B cell (primary cell): ENCODE results near the gene CEACAM16. TPM values are rescaled to one million over a fixed set of nuclear protein-coding genes. Genes with fewer than 3 reads are reported as not detected.

ENCODE experiments used
- ATAC-seq: fragments of 200-7000 bp; cut with Tn5 transposase; one replicate; pipeline ENCODE4 v1.10.0; 2021; ENCODE audit warnings: low read depth, mild to moderate bottlenecking, moderate number of reproducible peaks, moderate library complexity
- CTCF ChIA-PET: fragments of 350-600 bp; sonication (Branson Sonifier 250); formaldehyde crosslinking; loops from one replicate; lab custom pipeline; 2021; ENCODE audit warnings: antibody characterized with exemption, inconsistent platforms; lab: Charles Lee
- POLR2A ChIA-PET: fragments of 350-600 bp; sonication (Branson Sonifier 250); formaldehyde crosslinking; loops from one replicate; lab custom pipeline; 2021; ENCODE audit warnings: antibody characterized with exemption; lab: Charles Lee
- DNase-seq: peaks from one replicate; pipeline ENCODE4 v3.0.0; 2013
- H2AFZ ChIP-seq: 2 replicates; pipeline ENCODE4 v1.6.1; 2012; ENCODE audit warnings: mild to moderate bottlenecking, low read depth, low read length; ENCODE audit not compliant: insufficient read depth, poor library complexity, severe bottlenecking
- H3K27ac ChIP-seq, 2 donors: 1 replicate in 1 of 2; 2 replicates in 1 of 2; pipeline ENCODE4 v1.5.1; 2012 to 2013; ENCODE audit warnings: low read length in 2 of 2, mild to moderate bottlenecking in 2 of 2, moderate library complexity in 1 of 2
- H3K27me3 ChIP-seq, 4 experiments: fragments of 200-600 bp in 1 of 4; sonication (generic) in 1 of 4; replicated peaks in 1 of 4; 1 replicate in 2 of 4; 2 replicates in 2 of 4; pipeline versions ENCODE4 v1.6.1 to v1.7.0; 2013 to 2016; ENCODE audit warnings: low read length in 3 of 4, mild to moderate bottlenecking in 2 of 4, mixed read lengths in 1 of 4, moderate library complexity in 1 of 4; ENCODE audit not compliant: insufficient read depth in 4 of 4, control insufficient read depth in 3 of 4; ENCODE audit errors: control extremely low read depth in 1 of 4
- H3K36me3 ChIP-seq, 2 experiments: replicated peaks in 1 of 2; 1 replicate in 1 of 2; 2 replicates in 1 of 2; pipeline versions ENCODE4 v1.6.1 to v1.7.1; 2013; ENCODE audit warnings: low read length in 1 of 2; ENCODE audit not compliant: insufficient read depth in 2 of 2, control insufficient read depth in 1 of 2; ENCODE audit errors: control extremely low read depth in 1 of 2, extremely low read depth in 1 of 2
- H3K4me1 ChIP-seq, 2 donors: fragments of 200-600 bp in 1 of 2; sonication (generic) in 1 of 2; 1 replicate in 1 of 2; 2 replicates in 1 of 2; pipeline versions ENCODE4 v1.5.1 to v1.6.1; 2013 to 2017; ENCODE audit warnings: low read length in 2 of 2; ENCODE audit not compliant: control insufficient read depth in 2 of 2, insufficient read depth in 2 of 2
- H3K4me2 ChIP-seq: replicated peaks from 2 replicates; pipeline ENCODE3; 2012; ENCODE audit warnings: mild to moderate bottlenecking, low read depth, low read length; ENCODE audit not compliant: poor library complexity, severe bottlenecking
- H3K4me3 ChIP-seq, 5 experiments: fragments of 200-600 bp in 1 of 5; sonication (generic) in 1 of 5; 1 replicate in 3 of 5; 2 replicates in 2 of 5; pipeline versions ENCODE4 v1.5.1 to v1.7.0; 2011 to 2016; ENCODE audit warnings: low read length in 4 of 5, mild to moderate bottlenecking in 4 of 5, low read depth in 2 of 5, control low read depth in 1 of 5, moderate library complexity in 1 of 5; ENCODE audit not compliant: insufficient read depth in 1 of 5; ENCODE audit errors: control extremely low read depth in 1 of 5, extremely low read depth in 1 of 5
- H3K79me2 ChIP-seq: fragments of 200-600 bp; sonication (generic); one replicate; pipeline ENCODE4 v1.6.0; 2016; ENCODE audit warnings: low read length; ENCODE audit not compliant: control insufficient read depth, insufficient read depth
- H3K9ac ChIP-seq: fragments of 200-600 bp; sonication (generic); 2 replicates; pipeline ENCODE4 v1.6.1; 2017; ENCODE audit warnings: mild to moderate bottlenecking, low read length, moderate library complexity
- H3K9me3 ChIP-seq, 3 donors: one replicate each; pipeline versions ENCODE4 v1.6.1 to v1.7.1; 2013; ENCODE audit warnings: low read length in 2 of 3; ENCODE audit not compliant: control insufficient read depth in 2 of 3, insufficient read depth in 1 of 3; ENCODE audit errors: control extremely low read depth in 1 of 3
- H4K20me1 ChIP-seq: 2 replicates; pipeline ENCODE4 v1.6.0; 2012; ENCODE audit warnings: mild to moderate bottlenecking, low read length; ENCODE audit not compliant: insufficient read depth, control insufficient read depth, poor library complexity, severe bottlenecking
- H3K27ac Mint-ChIP-seq: one replicate; pipeline ENCODE4 v1.8.0; 2021; ENCODE audit warnings: mixed read lengths
- H3K27me3 Mint-ChIP-seq: one replicate; pipeline ENCODE4 v1.8.0; 2021; ENCODE audit warnings: mixed read lengths
- H3K4me1 Mint-ChIP-seq: one replicate; pipeline ENCODE4 v1.8.0; 2021; ENCODE audit warnings: mixed read lengths
- H3K4me3 Mint-ChIP-seq: one replicate; pipeline ENCODE4 v1.8.0; 2021; ENCODE audit warnings: mixed read lengths
- H3K9me3 Mint-ChIP-seq: one replicate; pipeline ENCODE4 v1.8.0; 2022; ENCODE audit warnings: mixed read lengths; ENCODE audit not compliant: insufficient read depth
- CTCF ChIP-seq: fragments of 200-600 bp; IDR thresholded peaks from one replicate; pipeline ENCODE4 v1.8.0; 2022; ENCODE audit warnings: antibody characterized with exemption, mild to moderate bottlenecking
- EZH2 ChIP-seq: IDR thresholded peaks from 2 replicates; pipeline ENCODE4 v1.6.1; 2012; ENCODE audit warnings: borderline replicate concordance, low read depth, mild to moderate bottlenecking, moderate library complexity, low read length; ENCODE audit not compliant: insufficient read depth, poor library complexity, severe bottlenecking
- WGBS: methylation state at CpG from one replicate; pipeline ENCODE4 v1.1.5; 2013; ENCODE audit warnings: missing lambda C conversion rate; ENCODE audit not compliant: insufficient coverage; 5-methylcytosine and 5-hydroxymethylcytosine counted together
- intact Hi-C: fragments of 100-400 bp; cut with micrococcal nuclease; formaldehyde crosslinking; loops from one replicate; pipeline ENCODE4 v1.10.0; 2022
- polyA plus RNA-seq: library from polyadenylated mRNA; depleted of rRNA; stranded (reverse); fragments of >200 nt; gene quantifications from 2 replicates; pipeline ENCODE4 v1.2.3, GENCODE V29; 2012
- total RNA-seq, 2 donors: library from RNA; stranded (reverse); fragments of 120-200 nt in 1 of 2; gene quantifications; 1 replicate in 1 of 2; 2 replicates in 1 of 2; pipeline versions ENCODE4 v1.2.3 to v1.2.4, GENCODE V29; 2013 to 2022

Gene CEACAM16
- total and polyA plus RNA-seq, 2 donors (not counting 1 experiment from before 2014, with no cell fraction given): not detected

DNA sequence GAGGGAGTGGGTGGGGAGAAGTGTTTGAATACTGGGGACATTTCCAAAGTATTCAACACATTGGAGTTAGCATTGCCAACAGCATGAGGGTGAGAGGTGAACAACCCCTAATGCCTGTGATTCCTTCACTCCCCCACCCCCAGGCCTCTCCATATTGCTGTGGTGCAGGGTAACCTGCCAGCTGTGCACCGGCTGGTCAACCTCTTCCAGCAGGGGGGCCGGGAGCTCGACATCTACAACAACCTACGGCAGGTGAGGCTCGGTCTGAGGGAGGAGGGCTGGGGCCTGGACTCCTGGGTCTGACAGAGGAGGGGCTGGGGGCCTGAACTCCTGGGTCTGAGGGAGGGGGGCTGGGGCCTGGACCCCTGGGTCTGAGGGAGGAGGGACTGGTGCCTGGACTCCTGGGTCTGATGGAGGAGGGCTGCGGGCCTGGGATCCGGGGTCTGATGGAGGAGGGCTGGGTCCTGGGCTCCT is 57.2 kb downstream of the CEACAM16 start:
- Mint-ChIP-seq H3K27ac (peak overlapping the region; percentile 26), H3K27me3 (no peaks in the 10 kb centered on the region), H3K4me3 (peak overlapping the region; percentile 29), H3K9me3 (no peaks in the 10 kb centered on the region), H3K4me1 (peaks cover 51% of the 10 kb centered on the region)
- no peak for TF ChIP-seq CTCF
- no peak for TF ChIP-seq EZH2
- Histone ChIP-seq H2AFZ (no peak overlapping the region), H4K20me1 (peaks cover 8% of the 10 kb centered on the region), H3K4me1 (peaks cover 35 to 45% of the 10 kb centered on the region in 2 donors), H3K27me3 (no peaks in the 10 kb centered on the region), H3K4me2 (no peak overlapping the region), H3K4me3 (no peak overlapping the region), H3K27ac (no peak overlapping the region), H3K9me3 (no peaks in the 10 kb centered on the region), H3K36me3 (peaks cover 4 to 29% of the 10 kb centered on the region in 2 experiments), H3K9ac (no peak overlapping the region), H3K79me2 (peaks cover 8% of the 10 kb centered on the region)
- CTCF ChIA-PET: interaction anchor here (1.7 to 4.0 kb wide), 2 partner anchors 15 to 32 kb away, joined by 8 to 46 read pairs; no protein-coding TSS in a partner anchor
- POLR2A ChIA-PET: interaction anchor here (0.5 to 1.0 kb wide), 2 partner anchors 14 to 29 kb away, joined by 3 read pairs; no protein-coding TSS in a partner anchor
- 96% methylated on average over 4 of the region's 7 CpGs for WGBS
- ATAC-seq: no peak
- intact Hi-C loops: no loop called here
- DNase-seq: no peak

DNA sequence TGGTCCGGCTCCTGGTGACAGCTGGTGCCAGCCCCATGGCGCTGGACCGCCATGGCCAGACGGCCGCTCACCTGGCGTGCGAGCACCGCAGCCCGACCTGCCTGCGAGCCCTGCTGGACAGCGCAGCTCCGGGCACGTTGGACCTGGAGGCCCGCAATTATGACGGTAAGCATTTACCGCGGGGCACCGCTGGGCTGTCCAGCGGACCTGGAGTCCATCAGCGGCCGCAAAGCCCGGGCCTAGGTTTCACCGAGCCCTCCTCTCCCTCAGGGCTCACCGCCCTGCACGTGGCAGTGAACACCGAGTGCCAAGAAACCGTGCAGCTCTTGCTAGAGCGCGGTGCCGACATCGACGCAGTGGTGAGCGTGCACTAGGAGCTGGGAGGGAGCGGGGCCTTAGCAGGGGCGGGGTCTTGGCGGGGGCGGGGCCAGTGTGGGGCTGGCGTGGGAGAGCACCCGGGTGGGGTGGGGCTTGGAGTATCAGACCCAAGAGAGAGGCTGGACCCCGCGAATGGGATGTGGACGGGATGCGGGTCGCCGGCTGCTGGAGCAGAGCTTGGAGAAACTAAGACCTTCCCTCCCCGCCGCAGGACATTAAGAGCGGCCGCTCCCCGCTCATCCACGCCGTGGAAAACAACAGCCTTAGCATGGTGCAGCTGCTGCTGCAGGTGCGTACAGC is 58.2 kb downstream of the CEACAM16 start:
- Mint-ChIP-seq H3K27me3 (no peaks in the 10 kb centered on the region), H3K9me3 (no peaks in the 10 kb centered on the region), H3K4me3 (no peak overlapping the region), H3K4me1 (peaks cover 40% of the 10 kb centered on the region), H3K27ac (no peak overlapping the region)
- peaks cover 8% of the 10 kb centered on the region for H4K20me1 ChIP-seq
- no peaks in the 10 kb centered on the region for H3K27me3 ChIP-seq
- peaks cover 24 to 34% of the 10 kb centered on the region in 2 donors for H3K4me1 ChIP-seq
- no peak for DNase-seq
- no peaks in the 10 kb centered on the region for H3K9me3 ChIP-seq
- intact Hi-C loops: no loop called here
- CTCF ChIA-PET: interaction anchor here (1.0 to 2.4 kb wide), 2 partner anchors 14 to 33 kb away, joined by 3 to 6 read pairs; no protein-coding TSS in a partner anchor
- H3K27ac ChIP-seq: no peak overlapping the region
- peaks cover 8% of the 10 kb centered on the region for H3K79me2 ChIP-seq
- no peak overlapping the region for H3K4me3 ChIP-seq
- no peak overlapping the region for H3K4me2 ChIP-seq
- 96% methylated on average over 48 of the region's 53 CpGs for WGBS
- TF ChIP-seq EZH2 (no peak), CTCF (no peak)
- POLR2A ChIA-PET: interaction anchor here (0.6 kb wide), 1 partner anchor 15 kb away, joined by 4 read pairs; no protein-coding TSS in a partner anchor
- no peak overlapping the region for H2AFZ ChIP-seq
- H3K9ac ChIP-seq: no peak overlapping the region
- ATAC-seq: no peak
- peaks cover 4 to 25% of the 10 kb centered on the region in 2 experiments for H3K36me3 ChIP-seq
